Trophoblast cell (in vitro differentiated cells and primary cell): ENCODE data around the gene PKIB.

Experiments used
- DNase-seq, 2 donors: peaks; one replicate each; pipeline ENCODE4 v3.0.0-alpha.2; 2016
- H2AFZ ChIP-seq: 2 replicates; pipeline ENCODE4 v1.6.1; 2013; ENCODE audit warnings: low read length, moderate library complexity, mild to moderate bottlenecking; ENCODE audit not compliant: insufficient read depth, poor library complexity
- H2AK5ac ChIP-seq: 2 replicates; pipeline ENCODE4 v1.6.1; 2013; ENCODE audit warnings: mild to moderate bottlenecking, low read length
- H2BK120ac ChIP-seq: 2 replicates; pipeline ENCODE4 v1.6.1; 2013; ENCODE audit warnings: low read length, mild to moderate bottlenecking, moderate library complexity; ENCODE audit not compliant: insufficient read depth, poor library complexity
- H2BK12ac ChIP-seq: 2 replicates; pipeline ENCODE4 v1.6.1; 2013; ENCODE audit warnings: mild to moderate bottlenecking, low read length, moderate library complexity
- H2BK5ac ChIP-seq: 2 replicates; pipeline ENCODE4 v1.6.1; 2013; ENCODE audit warnings: low read length, low read depth, moderate library complexity, mild to moderate bottlenecking; ENCODE audit not compliant: poor library complexity
- H3K14ac ChIP-seq: 2 replicates; pipeline ENCODE4 v1.6.1; 2013; ENCODE audit warnings: mild to moderate bottlenecking, low read length
- H3K18ac ChIP-seq: 2 replicates; pipeline ENCODE4 v1.6.1; 2013; ENCODE audit warnings: mild to moderate bottlenecking, low read length
- H3K23ac ChIP-seq: 2 replicates; pipeline ENCODE4 v1.6.1; 2013; ENCODE audit warnings: low read length
- H3K27ac ChIP-seq: 2 replicates; pipeline ENCODE4 v1.5.1; 2013; ENCODE audit warnings: low read depth, mild to moderate bottlenecking, inconsistent platforms, low read length, moderate library complexity
- H3K27me3 ChIP-seq: 2 replicates; pipeline ENCODE4 v1.6.1; 2013; ENCODE audit warnings: inconsistent platforms, mild to moderate bottlenecking, low read length, moderate library complexity; ENCODE audit not compliant: insufficient read depth
- H3K36me3 ChIP-seq, 2 experiments: 1 replicate in 1 of 2; 2 replicates in 1 of 2; pipeline ENCODE4 v1.6.1; 2013; ENCODE audit warnings: low read length in 2 of 2, mild to moderate bottlenecking in 2 of 2, moderate library complexity in 1 of 2; ENCODE audit not compliant: insufficient read depth in 2 of 2, control insufficient read depth in 1 of 2
- H3K4ac ChIP-seq: 2 replicates; pipeline ENCODE4 v1.6.1; 2013; ENCODE audit warnings: low read depth, mild to moderate bottlenecking, low read length, moderate library complexity
- H3K4me1 ChIP-seq, 2 experiments: 1 replicate in 1 of 2; 2 replicates in 1 of 2; pipeline ENCODE4 v1.6.1; 2013; ENCODE audit warnings: low read length in 2 of 2, mild to moderate bottlenecking in 2 of 2, moderate library complexity in 1 of 2; ENCODE audit not compliant: insufficient read depth in 2 of 2, control insufficient read depth in 1 of 2
- H3K4me2 ChIP-seq: 2 replicates; pipeline ENCODE4 v1.6.1; 2013; ENCODE audit warnings: inconsistent platforms, mild to moderate bottlenecking, low read length, moderate library complexity
- H3K4me3 ChIP-seq: 2 replicates; pipeline ENCODE4 v1.5.1; 2013; ENCODE audit warnings: mild to moderate bottlenecking, low read depth, low read length, inconsistent platforms
- H3K79me1 ChIP-seq: one replicate; pipeline ENCODE4 v1.6.1; 2013; ENCODE audit warnings: low read length
- H3K79me2 ChIP-seq: 2 replicates; pipeline ENCODE4 v1.6.1; 2013; ENCODE audit warnings: low read length, mild to moderate bottlenecking; ENCODE audit not compliant: control insufficient read depth, insufficient read depth, poor library complexity
- H3K9ac ChIP-seq: 2 replicates; pipeline ENCODE4 v1.6.1; 2013; ENCODE audit warnings: mild to moderate bottlenecking, low read length
- H3K9me3 ChIP-seq: 2 replicates; pipeline ENCODE4 v1.6.1; 2013; ENCODE audit warnings: low read depth, mild to moderate bottlenecking, control low read depth, inconsistent platforms, low read length; ENCODE audit not compliant: insufficient read depth
- H4K12ac ChIP-seq: 2 replicates; pipeline ENCODE4 v1.6.1; 2013; ENCODE audit warnings: low read depth, mild to moderate bottlenecking, low read length, moderate library complexity
- H4K8ac ChIP-seq: 2 replicates; pipeline ENCODE4 v1.6.1; 2013; ENCODE audit warnings: low read depth, mild to moderate bottlenecking, low read length, moderate library complexity
- H4K91ac ChIP-seq: one replicate; pipeline ENCODE4 v1.6.1; 2013; ENCODE audit warnings: low read depth, mild to moderate bottlenecking, low read length, moderate library complexity
- WGBS: extraction: QIAGEN DNeasy Blood & Tissue Kit; methylation state at CpG from one replicate; pipeline ENCODE4 v1.1.7; 2013; ENCODE audit warnings: missing lambda C conversion rate; ENCODE audit not compliant: insufficient read length, insufficient coverage; ENCODE audit errors: extremely low coverage; 5-methylcytosine and 5-hydroxymethylcytosine counted together

Gene PKIB

GRCh38 chr6:122697458-122697857 is 87.3 kb downstream of the PKIB start:
- H2AFZ ChIP-seq: no peak overlapping the region
- H3K79me2 ChIP-seq: no peaks in the 10 kb centered on the region
- no peak overlapping the region for H3K18ac ChIP-seq

GRCh38 chr6:122701666-122702065 is 91.5 kb downstream of the PKIB start:
- Histone ChIP-seq H2AFZ (no peak overlapping the region), H2BK12ac (no peak overlapping the region), H3K27me3 (no peaks in the 10 kb centered on the region), H3K23ac (no peak overlapping the region), H4K12ac (no peak overlapping the region), H3K4ac (no peak overlapping the region), H3K79me1 (peaks cover 2% of the 10 kb centered on the region), H2AK5ac (no peak overlapping the region), H3K36me3 (peaks cover 0 to 4% of the 10 kb centered on the region in 2 experiments), H3K14ac (no peak overlapping the region), H4K91ac (no peak overlapping the region), H2BK120ac (no peak overlapping the region), H4K8ac (no peak overlapping the region), H3K4me2 (no peak overlapping the region), H3K79me2 (no peaks in the 10 kb centered on the region), H3K27ac (no peak overlapping the region), H3K18ac (no peak overlapping the region), H3K9ac (no peak overlapping the region), H3K4me1 (peaks cover under 1 to 8% of the 10 kb centered on the region in 2 experiments), H3K9me3 (no peaks in the 10 kb centered on the region), H3K4me3 (no peak overlapping the region), H2BK5ac (no peak overlapping the region)
- DNase-seq: no peak
- no CpG with 5 or more reads among the region's 1 CpG for WGBS

More at GRCh38 chr6:122697458-122697857, 87.3 kb downstream of the PKIB start:
- H3K36me3 ChIP-seq: peaks cover 0 to 4% of the 10 kb centered on the region in 2 experiments
- no peak overlapping the region for H2BK5ac ChIP-seq
- H3K23ac ChIP-seq: no peak overlapping the region
- no peak overlapping the region for H3K4me3 ChIP-seq
- DNase-seq: no peak
- no peak overlapping the region for H3K27ac ChIP-seq
- peaks cover 4 to 14% of the 10 kb centered on the region in 2 experiments for H3K4me1 ChIP-seq
- peaks cover 3% of the 10 kb centered on the region for H3K79me1 ChIP-seq
- no peak overlapping the region for H2BK12ac ChIP-seq
- no peaks in the 10 kb centered on the region for H3K9me3 ChIP-seq
- no peak overlapping the region for H3K9ac ChIP-seq
- H3K14ac ChIP-seq: no peak overlapping the region
- WGBS: no CpG with 5 or more reads among the region's 1 CpG
- no peak overlapping the region for H4K8ac ChIP-seq
- no peak overlapping the region for H4K12ac ChIP-seq
- H4K91ac ChIP-seq: no peak overlapping the region
- H2AK5ac ChIP-seq: no peak overlapping the region
- no peak overlapping the region for H2BK120ac ChIP-seq
- no peak overlapping the region for H3K4ac ChIP-seq
- no peaks in the 10 kb centered on the region for H3K27me3 ChIP-seq
- no peak overlapping the region for H3K4me2 ChIP-seq

GRCh38 chr6:122702841-122703240 is 92.6 kb downstream of the PKIB start:
- Histone ChIP-seq H2BK120ac (no peak overlapping the region), H3K36me3 (peaks cover 0 to 4% of the 10 kb centered on the region in 2 experiments), H3K4me1 (no peaks in the 10 kb centered on the region), H3K4ac (no peak overlapping the region), H3K4me2 (no peak overlapping the region), H3K79me2 (no peaks in the 10 kb centered on the region), H2BK5ac (no peak overlapping the region), H3K27ac (no peak overlapping the region), H3K4me3 (no peak overlapping the region), H4K8ac (no peak overlapping the region), H2AK5ac (no peak overlapping the region), H3K14ac (no peak overlapping the region), H3K23ac (no peak overlapping the region), H3K27me3 (no peaks in the 10 kb centered on the region), H3K9ac (no peak overlapping the region), H3K79me1 (no peaks in the 10 kb centered on the region), H4K91ac (no peak overlapping the region), H2BK12ac (no peak overlapping the region), H3K18ac (no peak overlapping the region), H2AFZ (no peak overlapping the region), H3K9me3 (no peaks in the 10 kb centered on the region), H4K12ac (no peak overlapping the region)
- no peak for DNase-seq
- no CpG with 5 or more reads among the region's 3 CpGs for WGBS

GRCh38 chr6:122704066-122704465 is 93.9 kb downstream of the PKIB start:
- H3K14ac ChIP-seq: no peak overlapping the region
- H3K9me3 ChIP-seq: no peaks in the 10 kb centered on the region
- DNase-seq: no peak
- no peak overlapping the region for H2AFZ ChIP-seq
- H2BK5ac ChIP-seq: no peak overlapping the region
- no peak overlapping the region for H3K9ac ChIP-seq
- no CpG with 5 or more reads among the region's 4 CpGs for WGBS
- no peaks in the 10 kb centered on the region for H3K79me1 ChIP-seq
- H3K36me3 ChIP-seq: peaks cover 0 to 4% of the 10 kb centered on the region in 2 experiments
- H3K4me2 ChIP-seq: no peak overlapping the region
- H4K8ac ChIP-seq: no peak overlapping the region
- H4K12ac ChIP-seq: no peak overlapping the region
- H3K79me2 ChIP-seq: no peaks in the 10 kb centered on the region
- H3K4ac ChIP-seq: no peak overlapping the region
- no peak overlapping the region for H3K27ac ChIP-seq
- no peak overlapping the region for H2BK12ac ChIP-seq
- no peaks in the 10 kb centered on the region for H3K4me1 ChIP-seq
- H3K18ac ChIP-seq: no peak overlapping the region
- H2BK120ac ChIP-seq: no peak overlapping the region
- H3K23ac ChIP-seq: no peak overlapping the region
- no peak overlapping the region for H3K4me3 ChIP-seq
- no peak overlapping the region for H2AK5ac ChIP-seq
- no peaks in the 10 kb centered on the region for H3K27me3 ChIP-seq
- H4K91ac ChIP-seq: no peak overlapping the region
